Stimulated activated naive B cell treated with anti-CD40 and anti-IgM and Interleukin-4, amounts not matched to agents 10 μg/mL and 1 μg/mL and 100 μg/mL, for 72 hours (primary cell): Measurements from ENCODE around the gene CTSA.
"Not testable (repeated sequence)": the region's sequence is repeated elsewhere in the genome, so short reads cannot be mapped to it uniquely, and the experiment has no call there.

Source experiments
- ATAC-seq, 2 donors: fragments of 150-1000 bp; cut with Tn5 transposase; replicated peaks; 2 replicates each; pipeline ENCODE4 v1.10.0; 2021; ENCODE audit warnings: moderate library complexity in 1 of 2
- DNase-seq: peaks from one replicate; pipeline ENCODE4 v3.0.0; 2021
- H3K27ac Mint-ChIP-seq: one replicate; pipeline ENCODE4 v1.8.0; 2022; ENCODE audit warnings: mild to moderate bottlenecking, mixed read lengths
- H3K27me3 Mint-ChIP-seq, 2 donors: one replicate each; pipeline ENCODE4 v1.8.0; 2022; ENCODE audit warnings: mixed read lengths in 2 of 2
- H3K36me3 Mint-ChIP-seq, 2 donors: one replicate each; pipeline ENCODE4 v1.8.0; 2022; ENCODE audit warnings: mixed read lengths in 2 of 2, mild to moderate bottlenecking in 1 of 2
- H3K4me1 Mint-ChIP-seq, 2 donors: one replicate each; pipeline ENCODE4 v1.8.0; 2022; ENCODE audit warnings: mixed read lengths in 2 of 2, mild to moderate bottlenecking in 1 of 2
- H3K4me3 Mint-ChIP-seq, 2 donors: one replicate each; pipeline ENCODE4 v1.8.0; 2022; ENCODE audit warnings: mild to moderate bottlenecking in 2 of 2, mixed read lengths in 2 of 2, moderate library complexity in 1 of 2
- H3K9me3 Mint-ChIP-seq, 2 donors: one replicate each; pipeline ENCODE4 v1.8.0; 2022; ENCODE audit warnings: mixed read lengths in 2 of 2, mild to moderate bottlenecking in 1 of 2

CTSA gene

DNA sequence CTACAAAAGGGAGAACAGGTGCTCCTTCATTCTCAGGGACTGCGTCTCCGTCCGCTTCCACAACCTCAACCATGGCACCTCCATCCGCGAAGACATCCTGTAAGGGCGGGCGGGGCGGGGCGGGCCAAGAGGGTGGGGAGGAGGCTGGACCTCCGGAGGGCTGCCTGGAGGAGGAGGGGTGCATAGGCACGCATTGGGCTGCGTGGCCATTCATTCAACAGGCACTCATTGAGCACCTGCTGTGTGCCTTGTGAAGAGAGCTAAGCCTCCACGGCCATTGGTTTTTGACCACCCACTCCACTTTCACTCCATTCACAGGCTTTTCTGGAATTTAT lies 33.3 kb upstream of the CTSA start:
- ATAC-seq: peak; percentile 43 to 53
- Mint-ChIP-seq H3K4me1 (peaks cover 20 to 40% of the 10 kb centered on the region in 2 donors), H3K36me3 (peaks cover 4 to 18% of the 10 kb centered on the region in 2 donors), H3K27ac (peak overlapping the region; percentile 99), H3K4me3 (peak overlapping the region; percentile 97), H3K9me3 (no peaks in the 10 kb centered on the region), H3K27me3 (no peaks in the 10 kb centered on the region)
- no peak for DNase-seq

DNA sequence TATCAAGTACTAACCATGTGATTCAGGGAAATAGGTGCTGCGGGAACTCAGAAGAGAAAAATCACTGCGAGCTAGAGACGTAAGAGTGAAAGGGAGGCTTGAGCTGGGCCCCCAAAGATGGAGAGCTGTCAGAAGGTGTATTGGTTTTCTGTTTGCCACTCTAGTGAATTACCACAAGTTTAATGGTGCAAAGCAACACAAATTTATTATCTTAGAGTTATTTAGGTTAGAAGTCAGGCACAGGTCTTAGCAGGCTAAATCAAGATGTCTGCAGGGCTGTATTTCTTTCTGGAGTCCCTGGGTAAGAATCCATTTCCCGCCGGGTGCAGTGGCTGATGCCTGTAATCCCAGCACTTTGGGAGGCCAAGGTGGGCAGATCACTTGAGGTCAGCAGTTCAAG lies 31.2 kb upstream of the CTSA start:
- H3K9me3 Mint-ChIP-seq: no peaks in the 10 kb centered on the region
- H3K4me3 Mint-ChIP-seq: no peak overlapping the region
- H3K27me3 Mint-ChIP-seq: no peaks in the 10 kb centered on the region
- no peak overlapping the region for H3K27ac Mint-ChIP-seq
- ATAC-seq (no peak), DNase-seq (no peak)
- H3K4me1 Mint-ChIP-seq: peaks cover 17 to 33% of the 10 kb centered on the region in 2 donors
- H3K36me3 Mint-ChIP-seq: peaks cover 9 to 15% of the 10 kb centered on the region in 2 donors

GRCh38 chr20:45860560-45861220 lies 30.4 kb upstream of the CTSA start:
- Mint-ChIP-seq H3K4me1 (peaks cover 15 to 28% of the 10 kb centered on the region in 2 donors), H3K4me3 (no peak overlapping the region), H3K27ac (no peak overlapping the region), H3K9me3 (no peaks in the 10 kb centered on the region), H3K27me3 (no peaks in the 10 kb centered on the region), H3K36me3 (peaks cover 9 to 15% of the 10 kb centered on the region in 2 donors)
- ATAC-seq (no peak), DNase-seq (no peak)

DNA sequence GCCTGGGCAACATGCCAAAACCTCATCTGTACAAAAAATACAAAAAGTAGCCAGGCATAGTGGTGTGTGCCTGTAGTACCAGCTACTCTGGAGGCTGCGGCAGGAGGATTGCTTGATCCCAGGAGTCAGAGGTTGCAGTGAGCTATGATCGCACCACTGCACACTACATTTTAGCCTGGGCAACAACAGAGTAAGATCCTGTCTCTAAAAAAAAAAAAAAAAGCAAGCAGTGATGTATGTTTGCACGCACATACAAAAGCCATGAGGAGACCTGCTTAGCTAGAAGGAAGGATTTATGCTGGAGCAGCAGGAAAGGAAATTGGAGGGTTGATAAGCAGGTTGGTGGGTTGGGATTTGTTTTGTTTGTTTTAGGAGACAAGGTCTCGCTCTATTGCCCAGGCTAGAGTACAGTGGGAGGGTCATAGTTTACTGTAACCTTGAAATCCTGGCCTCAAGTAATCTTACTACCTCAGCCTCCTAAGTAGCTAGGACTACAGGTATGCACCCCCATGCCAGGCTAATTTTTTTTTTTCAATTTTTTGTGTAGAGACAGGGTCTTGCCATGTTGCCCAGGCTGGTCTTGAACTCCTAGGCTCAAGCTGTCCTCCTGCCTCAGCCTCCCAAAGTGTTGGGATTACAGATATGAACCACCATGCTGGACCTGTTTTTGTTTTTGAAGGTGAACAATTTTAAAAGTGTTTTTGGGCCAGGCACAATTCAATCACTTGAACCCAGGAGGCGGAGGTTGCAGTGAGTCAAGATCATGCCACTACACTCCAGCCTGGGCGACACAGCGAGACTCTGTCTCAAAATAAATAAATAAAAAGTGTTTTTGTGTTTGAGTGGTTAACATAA lies 29.7 kb upstream of the CTSA start:
- H3K36me3 Mint-ChIP-seq: peaks cover 9 to 16% of the 10 kb centered on the region in 2 donors
- no peaks in the 10 kb centered on the region for H3K27me3 Mint-ChIP-seq
- H3K27ac Mint-ChIP-seq: no peak overlapping the region
- DNase-seq (no peak), ATAC-seq (no peak)
- peaks cover 15 to 21% of the 10 kb centered on the region in 2 donors for H3K4me1 Mint-ChIP-seq
- H3K9me3 Mint-ChIP-seq: no peaks in the 10 kb centered on the region
- H3K4me3 Mint-ChIP-seq: no peak overlapping the region

DNA sequence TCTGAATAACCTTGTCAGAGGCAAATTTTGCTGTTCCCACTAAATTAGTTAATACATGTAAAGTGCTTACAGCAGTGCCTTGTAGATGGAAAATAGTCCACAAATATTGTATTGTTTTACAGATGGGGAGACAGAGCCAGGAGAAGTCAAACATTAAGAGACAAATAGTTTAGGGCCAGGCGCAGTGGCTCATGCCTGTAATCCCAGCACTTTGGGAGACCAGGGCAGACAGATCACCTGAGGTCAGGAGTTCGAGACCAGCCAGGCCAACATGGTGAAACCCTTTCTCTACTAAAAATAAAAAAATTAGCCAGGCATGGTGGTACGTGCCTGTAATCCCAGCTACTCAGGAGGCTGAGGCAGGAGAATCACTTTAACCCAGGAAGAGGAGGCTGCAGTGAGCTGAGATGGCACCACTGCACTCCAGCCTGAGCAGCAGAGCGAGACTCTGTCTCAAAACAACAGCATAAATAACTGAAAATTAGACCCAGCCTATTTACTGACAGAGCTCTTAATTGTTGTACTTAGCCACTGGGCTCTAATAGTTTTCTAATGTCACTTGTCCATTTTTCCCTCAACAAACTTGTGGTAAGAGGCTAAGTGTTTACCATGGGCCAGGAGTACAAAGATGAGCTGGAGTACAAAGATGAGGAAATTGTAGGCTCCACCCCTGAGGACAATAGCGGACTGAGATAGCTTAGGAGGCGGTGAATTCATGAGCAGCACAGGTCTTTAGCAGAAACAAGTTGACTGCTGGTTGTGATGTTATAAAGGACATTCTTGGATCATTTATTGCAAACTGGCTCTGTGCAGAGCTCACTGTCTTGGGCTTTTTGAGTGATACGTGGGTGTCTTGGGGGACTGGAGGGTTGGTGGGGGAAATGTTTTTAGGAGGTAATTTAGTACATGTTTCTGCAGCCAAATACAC lies 27.3 kb upstream of the CTSA start:
- no peak for DNase-seq
- Mint-ChIP-seq H3K27ac (no peak overlapping the region), H3K4me3 (no peak overlapping the region), H3K36me3 (peaks cover 9 to 19% of the 10 kb centered on the region in 2 donors), H3K9me3 (no peaks in the 10 kb centered on the region), H3K27me3 (no peaks in the 10 kb centered on the region), H3K4me1 (peaks cover 5 to 11% of the 10 kb centered on the region in 2 donors)
- ATAC-seq: no peak

DNA sequence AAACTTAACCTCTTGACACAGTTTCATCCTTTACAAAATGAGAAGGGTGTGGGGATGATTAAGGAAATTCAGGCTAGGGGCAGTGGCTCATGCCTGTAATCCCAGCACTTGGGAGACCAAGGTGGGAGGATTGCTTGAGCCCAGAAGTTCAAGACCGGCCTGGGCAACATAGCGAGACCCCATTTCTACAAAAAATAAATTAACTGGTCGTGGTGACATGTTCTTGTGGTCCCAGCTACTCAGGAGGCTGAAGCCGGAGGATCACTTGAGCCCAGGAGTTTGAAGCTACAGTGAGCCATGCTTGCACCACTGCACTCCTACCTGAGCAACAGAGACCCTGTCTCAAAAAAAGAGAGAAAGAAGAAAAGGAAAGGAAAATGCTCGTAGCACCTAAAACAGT lies 24.7 kb upstream of the CTSA start:
- no peaks in the 10 kb centered on the region for H3K27me3 Mint-ChIP-seq

GRCh38 chr20:45867136-45867818 lies 23.9 kb upstream of the CTSA start:
- Mint-ChIP-seq H3K9me3 (no peaks in the 10 kb centered on the region), H3K27ac (no peak overlapping the region), H3K4me1 (no peaks in the 10 kb centered on the region), H3K36me3 (peaks cover 8 to 11% of the 10 kb centered on the region in 2 donors), H3K4me3 (no peak overlapping the region), H3K27me3 (no peaks in the 10 kb centered on the region)
- ATAC-seq (no peak), DNase-seq (no peak)

More for the DNA sequence above, 24.7 kb upstream of the CTSA start:
- Mint-ChIP-seq H3K4me1 (no peaks in the 10 kb centered on the region), H3K36me3 (peaks cover 5 to 10% of the 10 kb centered on the region in 2 donors), H3K9me3 (no peaks in the 10 kb centered on the region), H3K4me3 (no peak overlapping the region), H3K27ac (no peak overlapping the region)
- DNase-seq: no peak
- no peak for ATAC-seq

DNA sequence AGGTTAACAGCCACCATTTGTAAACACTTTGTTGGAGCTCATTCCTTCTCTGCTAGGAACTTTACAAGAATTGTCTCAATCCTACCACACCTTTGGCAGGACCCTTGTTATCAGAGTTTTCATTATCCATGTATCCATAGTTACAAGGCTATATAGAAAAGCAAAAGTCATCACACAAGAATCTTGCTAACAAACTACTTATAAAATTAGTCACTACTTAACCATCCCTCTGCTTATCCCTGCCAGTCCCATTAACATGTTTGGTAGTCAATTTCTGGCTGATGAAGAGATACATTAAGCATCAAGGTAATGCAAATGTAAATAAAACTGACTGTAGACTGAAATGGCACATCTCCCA lies 23.3 kb upstream of the CTSA start:
- Mint-ChIP-seq H3K36me3 (peaks cover 10 to 13% of the 10 kb centered on the region in 2 donors), H3K4me1 (no peaks in the 10 kb centered on the region), H3K27ac (no peak overlapping the region), H3K27me3 (no peaks in the 10 kb centered on the region), H3K4me3 (no peak overlapping the region), H3K9me3 (no peaks in the 10 kb centered on the region)
- ATAC-seq: no peak
- DNase-seq: no peak

DNA sequence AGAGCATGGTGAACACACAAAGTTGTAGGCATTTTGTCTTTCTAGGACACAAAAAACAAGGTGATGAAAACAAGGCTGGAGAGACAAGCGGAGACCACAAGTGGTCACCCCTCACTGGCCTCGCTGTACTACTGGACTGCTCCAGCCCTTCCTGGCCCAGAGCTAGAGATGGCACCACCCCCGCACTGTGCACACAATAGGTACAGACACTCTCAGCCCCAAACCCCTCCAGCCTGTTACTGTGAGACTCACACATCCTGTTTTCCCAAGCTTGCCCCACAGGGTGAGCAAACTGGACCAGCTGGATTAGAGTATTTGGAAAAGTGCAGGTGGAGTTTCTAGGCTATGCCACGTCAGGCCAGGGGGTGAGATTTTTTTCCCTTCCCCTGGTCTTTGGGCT lies 18.5 kb upstream of the CTSA start:
- Mint-ChIP-seq H3K27me3 (no peaks in the 10 kb centered on the region), H3K27ac (no peak overlapping the region), H3K36me3 (peaks cover 7 to 15% of the 10 kb centered on the region in 2 donors), H3K4me1 (no peaks in the 10 kb centered on the region), H3K4me3 (no peak overlapping the region), H3K9me3 (no peaks in the 10 kb centered on the region)
- ATAC-seq (no peak), DNase-seq (no peak)

DNA sequence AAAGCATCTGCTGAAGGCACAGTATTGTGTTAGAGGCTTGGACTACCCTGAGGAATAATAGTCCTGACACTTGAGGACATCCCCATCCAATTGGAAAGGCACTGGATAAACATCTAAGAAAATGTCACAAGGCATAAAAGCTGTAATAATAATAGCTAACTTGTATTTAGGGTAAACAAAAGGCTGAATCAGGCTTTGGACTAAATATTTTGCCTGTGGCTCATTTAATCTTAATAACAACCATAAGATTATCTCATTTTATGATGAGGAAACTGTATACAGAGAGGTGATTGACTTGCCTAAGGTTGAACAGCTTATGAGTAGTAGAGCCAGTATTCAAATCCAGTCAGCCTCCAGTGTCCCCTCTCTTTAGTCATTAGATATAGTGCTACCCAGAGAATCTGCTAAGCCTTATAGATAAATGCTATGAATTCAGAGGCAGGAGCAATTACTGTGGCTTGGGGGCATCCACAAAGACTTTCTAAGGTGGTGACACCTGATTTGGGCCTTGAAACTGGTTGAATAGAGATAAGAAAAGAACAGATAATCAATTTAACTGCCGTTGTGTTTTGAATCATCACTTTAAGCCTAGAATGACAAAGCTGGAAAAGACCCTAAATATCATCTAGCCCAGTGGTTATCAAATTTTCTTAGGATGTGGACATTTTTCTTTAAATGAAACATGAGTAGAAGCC lies 17.6 kb upstream of the CTSA start:
- Mint-ChIP-seq H3K9me3 (no peaks in the 10 kb centered on the region), H3K36me3 (peaks cover 7 to 15% of the 10 kb centered on the region in 2 donors), H3K27me3 (no peaks in the 10 kb centered on the region), H3K27ac (no peak overlapping the region), H3K4me3 (no peak overlapping the region), H3K4me1 (no peaks in the 10 kb centered on the region)
- DNase-seq: no peak
- no peak for ATAC-seq

GRCh38 chr20:45874104-45874481 lies 17.0 kb upstream of the CTSA start:
- DNase-seq, H3K4me1 Mint-ChIP-seq, H3K27me3 Mint-ChIP-seq, ATAC-seq, H3K4me3 Mint-ChIP-seq, H3K9me3 Mint-ChIP-seq, H3K27ac Mint-ChIP-seq: not testable (repeated sequence)
- peaks cover 7 to 15% of the 10 kb centered on the region in 2 donors for H3K36me3 Mint-ChIP-seq

DNA sequence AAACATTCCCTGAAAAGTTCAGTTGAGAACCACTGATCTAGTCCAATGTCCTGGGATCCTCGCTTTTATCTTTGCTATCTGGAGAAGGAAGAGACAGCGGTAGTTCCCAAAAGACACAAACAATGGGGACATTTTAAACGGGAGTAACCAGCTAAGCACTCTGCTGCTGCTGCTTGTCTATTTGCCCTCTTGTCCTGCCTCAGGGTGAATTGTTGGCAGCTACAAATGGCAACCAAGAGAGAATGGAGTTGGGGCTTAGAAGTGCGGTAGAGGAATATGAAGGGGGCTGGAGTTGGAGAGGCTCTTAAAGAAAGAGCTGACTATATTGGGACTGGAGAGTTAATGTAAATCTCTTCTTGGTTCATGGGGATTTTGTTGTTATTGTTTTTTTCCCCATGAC lies 16.6 kb upstream of the CTSA start:
- DNase-seq: no peak
- Mint-ChIP-seq H3K4me3 (no peak overlapping the region), H3K27ac (no peak overlapping the region), H3K9me3 (no peaks in the 10 kb centered on the region), H3K27me3 (no peaks in the 10 kb centered on the region), H3K4me1 (no peaks in the 10 kb centered on the region), H3K36me3 (peaks cover 7 to 15% of the 10 kb centered on the region in 2 donors)
- no peak for ATAC-seq

- Mint-ChIP-seq H3K27me3 (no peaks in the 10 kb centered on the region), H3K9me3 (no peaks in the 10 kb centered on the region), H3K27ac (no peak overlapping the region), H3K36me3 (peaks cover 14 to 32% of the 10 kb centered on the region in 2 donors), H3K4me3 (no peak overlapping the region), H3K4me1 (peaks cover 13 to 27% of the 10 kb centered on the region in 2 donors)
- DNase-seq (no peak), ATAC-seq (no peak)
These were observed 12.9 kb upstream of the CTSA start for GRCh38 chr20:45878076-45878761.
